Fibroblast of skin of scalp (primary cell): Measurements from ENCODE around the gene EXOC6B.
"Not testable (repeated sequence)": the region's sequence is repeated elsewhere in the genome, so short reads cannot be mapped to it uniquely, and the experiment has no call there.

ENCODE experiments used
- DNase-seq: peaks from one replicate; pipeline ENCODE4 v3.0.0-alpha.2; 2013

Gene EXOC6B

GRCh38 chr2:72676341-72677025 lies 149.3 kb downstream of the EXOC6B start:
- no peak for DNase-seq

- no peak for DNase-seq
Observed at GRCh38 chr2:72674982-72675915, 150.6 kb downstream of the EXOC6B start.

GRCh38 chr2:72673279-72673678 lies 152.6 kb downstream of the EXOC6B start:
- no peak for DNase-seq

- peak; percentile 52 for DNase-seq
Observed at GRCh38 chr2:72669121-72669520, 156.7 kb downstream of the EXOC6B start.

- no peak for DNase-seq
Observed at GRCh38 chr2:72668647-72669046, 157.2 kb downstream of the EXOC6B start.

GRCh38 chr2:72665448-72665847 lies 160.4 kb downstream of the EXOC6B start:
- DNase-seq = no peak

GRCh38 chr2:72661985-72662384 lies 163.8 kb downstream of the EXOC6B start:
- no peak for DNase-seq

- DNase-seq = no peak
Observed at GRCh38 chr2:72649810-72650209, 176.0 kb downstream of the EXOC6B start.

GRCh38 chr2:72641221-72641620 lies 184.6 kb downstream of the EXOC6B start:
- not testable (repeated sequence) for DNase-seq

- DNase-seq = no peak
Observed at GRCh38 chr2:72638600-72639211, 187.1 kb downstream of the EXOC6B start.

- DNase-seq = no peak
Observed at GRCh38 chr2:72636210-72636609, 189.6 kb downstream of the EXOC6B start.

- DNase-seq = peak; percentile 19
Observed at GRCh38 chr2:72630767-72631166, 195.1 kb downstream of the EXOC6B start.

- no peak for DNase-seq
Observed at GRCh38 chr2:72629062-72629461, 196.8 kb downstream of the EXOC6B start.

GRCh38 chr2:72627083-72627482 lies 198.8 kb downstream of the EXOC6B start:
- DNase-seq = no peak

- DNase-seq = no peak
Observed at GRCh38 chr2:72625366-72625765, 200.5 kb downstream of the EXOC6B start.

GRCh38 chr2:72623481-72623880 lies 202.4 kb downstream of the EXOC6B start:
- no peak for DNase-seq

GRCh38 chr2:72619626-72620025 lies 206.2 kb downstream of the EXOC6B start:
- peak; percentile 33 for DNase-seq

GRCh38 chr2:72613931-72614330 lies 211.9 kb downstream of the EXOC6B start:
- DNase-seq = peak; percentile 27

GRCh38 chr2:72612614-72613160 lies 213.1 kb downstream of the EXOC6B start:
- DNase-seq = peak; percentile 15

GRCh38 chr2:72607189-72607588 lies 218.6 kb downstream of the EXOC6B start:
- DNase-seq = no peak

- peak; percentile 23 for DNase-seq
Observed at GRCh38 chr2:72605836-72606442, 219.9 kb downstream of the EXOC6B start.

GRCh38 chr2:72604468-72604867 lies 221.4 kb downstream of the EXOC6B start:
- no peak for DNase-seq

GRCh38 chr2:72603481-72603880 lies 222.4 kb downstream of the EXOC6B start:
- no peak for DNase-seq
